ENCODE data around the gene DACH1. TPM values are rescaled to one million over a fixed set of nuclear protein-coding genes. Genes with fewer than 3 reads are reported as not detected.

The DACH1 gene
- total RNA-seq, 1 experiment from 2014 or later = 1.2 TPM

GRCh38 chr13:71454509-71454908 is 412.5 kb downstream of the DACH1 start:
- no peaks in the 10 kb centered on the region for H3K27me3 Mint-ChIP-seq (ENCODE audit: insufficient read depth, unreplicated experiment)
- Histone ChIP-seq H3K27me3 (replicated peaks; ENCODE audit: control insufficient read depth, insufficient read depth, low read length) (no peaks in the 10 kb centered on the region), H3K9me3 (no peaks in the 10 kb centered on the region), H3K4me3 (ENCODE audit: low read depth, low read length) (no peak overlapping the region), H3K36me3 (ENCODE audit: control insufficient read depth, insufficient read depth, low read length) (no peaks in the 10 kb centered on the region), H3K4me1 (no peaks in the 10 kb centered on the region)
- no peaks in the 10 kb centered on the region for H3K36me3 Mint-ChIP-seq (ENCODE audit: insufficient read depth, unreplicated experiment)
- H3K4me3 Mint-ChIP-seq (ENCODE audit: unreplicated experiment) = no peak overlapping the region
- CTCF ChIA-PET = no interaction called here
- H3K9me3 Mint-ChIP-seq (ENCODE audit: unreplicated experiment) = no peaks in the 10 kb centered on the region
- no peak for TF ChIP-seq CTCF (IDR thresholded peaks at IDR 0.05; ENCODE audit: insufficient read depth in 1 of 2, low read depth in 1 of 2, low read length in 1 of 2, severe bottlenecking in 1 of 2, unreplicated experiment in 1 of 2)
- H3K4me1 Mint-ChIP-seq (ENCODE audit: low read depth, unreplicated experiment) = no peaks in the 10 kb centered on the region
- intact Hi-C loops (cut with micrococcal nuclease; ENCODE audit: unreplicated experiment) = no loop called here
- DNase-seq = no peak
- POLR2A ChIA-PET = no interaction called here
- no TSS peak for BruUV-seq (replicated peaks)
- H3K27ac Mint-ChIP-seq (ENCODE audit: unreplicated experiment) = no peak overlapping the region

GRCh38 chr13:71448080-71448630 is 418.8 kb downstream of the DACH1 start:
- no peaks in the 10 kb centered on the region for H3K9me3 ChIP-seq
- Mint-ChIP-seq H3K36me3 (ENCODE audit: insufficient read depth, unreplicated experiment) (no peaks in the 10 kb centered on the region), H3K4me1 (ENCODE audit: low read depth, unreplicated experiment) (no peaks in the 10 kb centered on the region), H3K27ac (ENCODE audit: unreplicated experiment) (no peak overlapping the region), H3K27me3 (ENCODE audit: insufficient read depth, unreplicated experiment) (no peaks in the 10 kb centered on the region), H3K4me3 (ENCODE audit: unreplicated experiment) (no peak overlapping the region), H3K9me3 (ENCODE audit: unreplicated experiment) (no peaks in the 10 kb centered on the region)
- no TSS peak for BruUV-seq (replicated peaks)
- H3K4me3 ChIP-seq (ENCODE audit: low read depth, low read length) = no peak overlapping the region
- ChIA-PET POLR2A (no interaction called here), CTCF (no interaction called here)
- intact Hi-C loops (cut with micrococcal nuclease; ENCODE audit: unreplicated experiment) = no loop called here
- no peaks in the 10 kb centered on the region for H3K4me1 ChIP-seq
- H3K36me3 ChIP-seq (ENCODE audit: control insufficient read depth, insufficient read depth, low read length) = no peaks in the 10 kb centered on the region
- no peak for DNase-seq
- TF ChIP-seq CTCF (IDR thresholded peaks at IDR 0.05; ENCODE audit: insufficient read depth in 1 of 2, low read depth in 1 of 2, low read length in 1 of 2, severe bottlenecking in 1 of 2, unreplicated experiment in 1 of 2) = no peak
- no peaks in the 10 kb centered on the region for H3K27me3 ChIP-seq (replicated peaks; ENCODE audit: control insufficient read depth, insufficient read depth, low read length)

- no peaks in the 10 kb centered on the region for H3K9me3 Mint-ChIP-seq (ENCODE audit: unreplicated experiment)
Measured at GRCh38 chr13:71437704-71438103, 429.3 kb downstream of the DACH1 start.

More at GRCh38 chr13:71437704-71438103, 429.3 kb downstream of the DACH1 start:
- no peaks in the 10 kb centered on the region for H3K27me3 Mint-ChIP-seq (ENCODE audit: insufficient read depth, unreplicated experiment)
- no peak overlapping the region for H3K4me3 Mint-ChIP-seq (ENCODE audit: unreplicated experiment)
- CTCF ChIA-PET = no interaction called here
- H3K4me3 ChIP-seq (ENCODE audit: low read depth, low read length) = no peak overlapping the region
- no peak overlapping the region for H3K27ac Mint-ChIP-seq (ENCODE audit: unreplicated experiment)
- no peaks in the 10 kb centered on the region for H3K9me3 ChIP-seq
- no peak for TF ChIP-seq CTCF (IDR thresholded peaks at IDR 0.05; ENCODE audit: insufficient read depth in 1 of 2, low read depth in 1 of 2, low read length in 1 of 2, severe bottlenecking in 1 of 2, unreplicated experiment in 1 of 2)
- POLR2A ChIA-PET = no interaction called here
- no peak for DNase-seq
- no peaks in the 10 kb centered on the region for H3K36me3 ChIP-seq (ENCODE audit: control insufficient read depth, insufficient read depth, low read length)
- H3K36me3 Mint-ChIP-seq (ENCODE audit: insufficient read depth, unreplicated experiment) = no peaks in the 10 kb centered on the region
- intact Hi-C loops (cut with micrococcal nuclease; ENCODE audit: unreplicated experiment) = no loop called here
- H3K4me1 Mint-ChIP-seq (ENCODE audit: low read depth, unreplicated experiment) = no peaks in the 10 kb centered on the region
- H3K27me3 ChIP-seq (replicated peaks; ENCODE audit: control insufficient read depth, insufficient read depth, low read length) = no peaks in the 10 kb centered on the region
- no peaks in the 10 kb centered on the region for H3K4me1 ChIP-seq
- BruUV-seq (replicated peaks) = no TSS peak

Data from Caco-2 (cell line).